Stimulated activated CD8-positive, alpha-beta memory T cell treated with anti-CD3 and anti-CD28 coated beads, Interleukin-7, amount 100 ng/mL, for 1 hour (primary cell): ENCODE measurements around the gene LRRC59.
"Not testable (repeated sequence)": the region's sequence is repeated elsewhere in the genome, so short reads cannot be mapped to it uniquely, and the experiment has no call there.

Experiments
- DNase-seq, 2 donors: peaks; one replicate each; pipeline ENCODE4 v3.0.0-alpha.2; 2020; ENCODE audit warnings: low read depth in 2 of 2

Gene LRRC59

DNA sequence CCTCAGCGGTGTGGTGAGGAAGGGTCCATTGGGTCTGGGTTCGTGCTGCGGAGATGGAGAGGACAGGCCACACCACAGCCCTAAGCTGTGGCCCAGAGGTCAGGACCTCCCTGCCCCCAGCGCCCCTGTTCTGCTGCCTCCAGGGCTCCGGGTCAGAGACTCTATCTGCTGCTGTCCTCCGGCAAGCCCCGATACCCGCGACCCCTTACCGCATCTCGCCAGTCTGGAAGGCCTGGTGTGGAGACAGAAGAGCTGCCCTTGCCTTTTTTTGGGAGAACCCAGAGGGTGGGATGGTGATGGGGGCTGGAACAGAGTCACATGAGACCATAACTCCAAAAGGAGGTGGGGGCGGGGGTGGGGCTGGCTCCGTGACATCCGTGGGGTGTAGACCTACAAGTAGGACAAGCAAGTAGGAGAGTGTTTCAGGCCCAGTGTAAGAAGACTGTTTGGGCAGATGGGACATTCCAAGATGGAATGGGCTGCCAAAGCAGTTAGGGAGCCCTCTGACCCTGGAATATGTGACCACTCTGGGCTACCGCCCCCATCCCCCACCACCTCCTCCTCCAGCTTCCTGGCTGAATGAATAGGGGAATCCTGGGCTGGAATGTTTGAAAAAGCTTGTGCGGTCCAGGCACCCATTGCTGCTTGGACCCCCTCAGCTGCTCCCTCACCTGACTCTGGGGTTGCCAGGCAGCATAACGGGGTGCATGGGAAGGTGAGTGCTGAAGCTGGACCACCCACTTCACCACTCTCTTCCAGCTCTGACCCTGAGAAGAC lies 50.0 kb downstream of the LRRC59 start:
- no peak for DNase-seq

- DNase-seq: no peak
Observed at GRCh38 chr17:50346313-50347116, 50.8 kb downstream of the LRRC59 start.

DNA sequence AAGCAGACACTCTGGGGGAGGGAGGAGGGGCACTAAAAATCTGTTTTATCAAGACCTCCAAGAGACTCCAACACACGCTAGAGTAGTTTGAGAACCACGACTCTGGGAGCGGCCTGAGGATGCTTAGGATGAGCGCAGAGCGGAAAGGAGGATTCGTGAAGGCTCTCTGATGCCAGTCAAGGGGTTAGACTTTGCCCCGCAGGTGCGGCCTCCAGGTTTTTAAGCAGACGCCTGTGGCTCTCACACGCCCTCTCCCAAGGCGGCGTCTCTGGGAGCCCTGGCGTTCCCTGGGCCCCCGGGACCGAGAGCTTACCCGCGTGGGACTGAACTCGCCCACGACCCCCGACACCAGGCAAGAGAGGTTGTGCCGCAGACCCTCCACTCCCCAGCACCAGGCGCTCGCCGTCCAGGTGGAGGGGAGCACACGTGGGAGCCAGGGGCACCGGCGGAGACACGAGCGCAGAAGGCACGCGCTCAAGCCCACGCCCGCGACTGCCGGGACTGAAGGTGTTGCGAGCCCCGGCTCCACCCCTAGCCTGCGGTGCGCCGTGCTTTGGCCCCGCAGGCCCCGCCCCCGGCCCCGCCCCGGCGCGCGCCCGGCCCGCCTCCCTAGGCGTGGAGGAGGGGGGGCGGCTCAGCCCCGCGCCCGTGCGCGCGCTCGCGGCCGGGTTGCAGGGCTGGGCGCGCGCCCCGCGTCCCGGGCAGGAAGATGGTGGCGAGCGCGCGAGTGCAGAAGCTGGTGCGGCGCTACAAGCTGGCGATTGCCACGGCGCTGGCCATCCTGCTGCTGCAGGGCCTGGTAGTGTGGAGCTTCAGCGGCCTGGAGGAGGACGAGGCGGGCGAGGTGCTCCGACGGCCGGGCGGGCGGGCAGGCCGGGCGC lies 51.7 kb downstream of the LRRC59 start, which contains the start of gene XYLT2:
XYLT2 (plus strand) TSS at position 695 of the 881 bp plus-strand sequence; CDS start at position 710, 15 bp downstream.
- DNase-seq: peak; percentile 79 to 82

DNA sequence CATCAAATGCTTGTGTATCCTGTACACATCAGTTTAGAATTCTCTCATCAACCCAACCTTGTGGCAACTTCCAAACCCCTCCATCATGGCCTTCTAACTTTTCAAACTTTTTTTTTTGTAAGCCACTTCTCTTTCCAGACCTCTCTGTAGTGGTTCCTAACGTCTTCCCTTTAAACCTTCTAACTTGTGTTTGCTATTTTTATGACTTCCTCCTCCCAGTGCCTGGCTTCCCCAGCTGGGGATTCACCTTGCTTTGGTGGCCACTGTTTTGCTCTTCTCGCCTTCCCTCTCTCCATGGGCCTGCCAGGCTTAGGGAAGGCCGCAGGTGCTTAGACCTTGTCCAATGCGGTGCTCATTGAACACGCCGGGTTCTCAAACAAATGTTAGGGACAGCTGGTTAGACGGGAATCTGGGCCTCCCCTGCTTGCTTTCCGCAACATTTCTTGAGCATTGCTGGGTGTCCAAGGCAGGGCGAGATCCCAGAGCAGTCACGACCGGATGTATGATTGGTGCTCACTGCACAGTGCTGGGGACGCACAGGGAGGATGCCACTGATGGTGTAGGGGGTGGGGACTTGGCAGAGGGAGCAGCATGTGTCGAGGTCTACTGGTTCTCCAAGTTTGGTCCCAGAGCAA lies 52.5 kb downstream of the LRRC59 start:
- no peak for DNase-seq

DNA sequence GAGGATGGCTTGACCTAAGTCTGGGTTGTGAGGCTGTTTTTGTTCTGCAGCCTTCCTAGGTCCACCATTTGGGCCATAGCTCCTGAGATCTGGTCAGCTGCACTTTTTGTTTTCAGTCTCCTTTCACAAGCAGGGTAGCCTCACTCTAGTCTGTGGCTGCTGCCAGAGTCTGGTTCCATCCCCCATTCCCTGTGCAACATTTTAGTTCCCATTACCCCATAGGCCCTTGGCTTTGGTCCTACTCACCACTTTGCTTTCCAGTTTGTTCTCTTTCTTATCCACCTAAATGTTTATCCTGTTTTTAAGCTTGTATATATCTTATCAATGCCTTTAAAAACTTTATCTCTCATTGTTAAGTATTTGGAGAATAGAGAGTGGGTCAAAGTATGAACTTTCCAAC lies 57.9 kb downstream of the LRRC59 start:
- DNase-seq: no peak

GRCh38 chr17:50338645-50339044 lies 58.7 kb downstream of the LRRC59 start:
- DNase-seq: no peak

GRCh38 chr17:50337956-50338355 lies 59.4 kb downstream of the LRRC59 start:
- DNase-seq: no peak

GRCh38 chr17:50333291-50334057 lies 63.8 kb downstream of the LRRC59 start:
- not testable (repeated sequence) for DNase-seq

DNA sequence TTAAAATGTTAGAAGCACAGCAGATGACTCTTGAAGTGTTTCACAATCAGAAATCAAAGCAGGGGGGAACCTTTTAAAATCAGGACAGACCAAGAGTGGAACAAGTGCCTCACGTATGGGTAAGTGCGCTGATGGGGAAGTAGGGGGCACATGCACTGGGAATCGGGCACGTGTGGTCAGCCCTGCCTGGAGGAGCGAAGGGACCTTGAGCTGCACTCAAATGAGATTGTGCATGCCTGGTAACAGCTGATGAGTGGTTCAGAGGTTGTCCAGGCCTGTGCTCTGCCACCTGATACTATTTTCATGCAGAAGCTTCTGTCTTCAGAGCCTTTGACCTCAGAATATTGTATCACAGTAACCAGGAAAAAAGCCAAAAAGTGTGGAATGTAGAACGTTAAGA lies 65.1 kb downstream of the LRRC59 start:
- no peak for DNase-seq
